HG02970 (cell line): ENCODE results near the gene KRT36.

Experiments used
- ATAC-seq: cut with Tn5 transposase; IDR thresholded peaks from one replicate; pipeline ENCODE4 v1.9.1; 2021; ENCODE audit warnings: mild to moderate bottlenecking, moderate library complexity, moderate number of reproducible peaks; ENCODE audit not compliant: unreplicated experiment, low FRiP score

Gene KRT36

DNA sequence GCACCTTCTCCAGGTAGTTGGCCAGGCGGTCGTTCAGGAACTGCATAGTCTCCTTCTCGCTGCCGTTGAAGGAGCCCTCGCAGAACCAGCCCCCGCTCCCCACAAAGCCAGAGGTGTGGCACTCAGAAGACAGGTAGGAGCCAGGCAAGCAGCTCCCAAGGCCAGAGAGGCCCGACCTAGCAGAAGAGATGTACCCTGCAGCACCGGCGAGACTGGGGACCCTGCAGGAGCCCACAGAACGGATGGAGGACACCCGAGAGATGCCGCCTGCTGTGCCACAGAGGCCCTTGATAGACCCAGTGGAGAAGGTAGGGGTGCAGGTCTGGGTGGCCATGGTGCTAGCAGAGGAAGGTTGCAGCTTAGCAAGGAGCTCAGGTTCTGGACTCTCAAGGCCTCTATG, at the start of gene KRT36:
Gene KRT36 (minus strand): TSS at position 380 of the 400 bp plus-strand sequence. CDS start 46 bp downstream, at position 334.
- ATAC-seq: no peak

DNA sequence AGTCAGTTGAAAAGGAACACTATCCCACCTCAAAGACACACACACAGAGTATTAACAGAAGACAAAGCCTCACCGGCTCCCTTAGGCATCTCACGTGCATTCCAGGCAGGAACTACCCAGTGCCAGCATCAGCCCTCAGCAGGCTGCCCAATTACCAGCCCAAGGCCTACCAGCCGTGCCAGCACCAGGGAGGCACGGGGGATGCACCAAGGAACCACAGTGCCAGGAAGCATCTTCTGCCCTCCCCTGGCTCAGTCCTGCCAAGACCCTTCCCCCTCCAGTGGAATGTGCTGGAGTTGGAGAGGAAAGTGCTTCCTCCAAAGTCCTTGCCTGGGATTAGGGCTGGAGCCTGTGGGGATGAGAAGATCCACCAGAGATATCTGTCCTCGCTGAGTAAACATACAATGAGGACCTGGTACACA, 49.4 kb upstream of the KRT36 start:
- no peak for ATAC-seq

DNA sequence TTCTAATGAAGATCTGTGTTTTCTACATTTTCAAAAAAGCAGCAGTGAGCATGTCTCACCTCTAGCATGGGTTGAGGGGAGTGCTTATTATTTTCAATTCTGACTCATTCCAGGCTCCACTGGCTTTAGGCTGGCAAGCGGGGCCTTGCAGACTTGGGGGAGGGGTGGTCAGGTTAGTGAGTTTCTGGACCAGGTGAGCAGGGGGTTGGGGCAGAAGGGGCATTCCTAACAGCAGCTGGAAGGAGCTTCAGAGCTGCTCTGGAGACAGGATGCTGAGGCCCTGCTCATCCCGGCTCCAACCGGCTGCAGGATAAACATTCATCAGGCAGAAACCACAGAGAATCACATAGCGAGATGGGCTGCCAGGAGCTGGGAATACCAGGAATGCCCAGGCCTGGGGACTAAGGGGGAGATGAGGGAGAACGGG, 48.9 kb upstream of the KRT36 start:
- ATAC-seq: no peak

DNA sequence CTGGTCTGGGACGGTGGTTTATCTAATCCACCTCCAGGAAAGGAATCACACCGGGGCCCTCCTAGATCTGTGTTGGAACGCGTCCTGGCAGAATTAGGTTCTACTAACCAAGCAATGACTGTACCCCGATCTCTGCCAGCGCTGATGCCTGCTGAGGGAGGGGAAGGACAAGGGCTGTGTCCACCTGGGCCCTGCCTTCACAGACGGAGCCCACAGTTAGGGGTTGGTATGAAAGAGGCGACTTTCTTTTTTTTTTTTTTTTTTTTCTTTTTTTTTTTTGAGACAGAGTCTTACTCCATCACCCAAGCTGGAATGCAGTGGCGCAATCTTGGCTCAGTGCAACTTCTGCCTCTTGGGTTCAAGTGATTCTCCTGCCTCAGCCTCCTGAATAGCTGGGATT, 48.3 kb upstream of the KRT36 start:
- no peak for ATAC-seq

DNA sequence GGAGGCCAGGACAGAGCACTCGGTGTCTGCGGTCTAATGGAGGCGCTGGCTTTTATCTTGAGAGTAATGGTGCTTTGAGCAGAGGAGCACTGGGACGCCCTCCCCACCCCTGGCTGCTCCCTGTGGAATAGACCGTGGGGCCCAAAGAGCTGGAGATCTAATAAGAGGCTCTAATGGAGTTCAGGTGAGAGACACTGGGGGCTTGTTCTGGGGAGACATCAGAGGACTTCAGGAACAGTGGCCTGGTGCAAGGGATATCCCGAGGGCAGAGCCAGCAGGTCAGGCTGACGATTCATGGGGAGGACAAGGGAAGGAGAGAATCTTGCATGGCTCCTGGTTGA, 47.9 kb upstream of the KRT36 start:
- no peak for ATAC-seq

DNA sequence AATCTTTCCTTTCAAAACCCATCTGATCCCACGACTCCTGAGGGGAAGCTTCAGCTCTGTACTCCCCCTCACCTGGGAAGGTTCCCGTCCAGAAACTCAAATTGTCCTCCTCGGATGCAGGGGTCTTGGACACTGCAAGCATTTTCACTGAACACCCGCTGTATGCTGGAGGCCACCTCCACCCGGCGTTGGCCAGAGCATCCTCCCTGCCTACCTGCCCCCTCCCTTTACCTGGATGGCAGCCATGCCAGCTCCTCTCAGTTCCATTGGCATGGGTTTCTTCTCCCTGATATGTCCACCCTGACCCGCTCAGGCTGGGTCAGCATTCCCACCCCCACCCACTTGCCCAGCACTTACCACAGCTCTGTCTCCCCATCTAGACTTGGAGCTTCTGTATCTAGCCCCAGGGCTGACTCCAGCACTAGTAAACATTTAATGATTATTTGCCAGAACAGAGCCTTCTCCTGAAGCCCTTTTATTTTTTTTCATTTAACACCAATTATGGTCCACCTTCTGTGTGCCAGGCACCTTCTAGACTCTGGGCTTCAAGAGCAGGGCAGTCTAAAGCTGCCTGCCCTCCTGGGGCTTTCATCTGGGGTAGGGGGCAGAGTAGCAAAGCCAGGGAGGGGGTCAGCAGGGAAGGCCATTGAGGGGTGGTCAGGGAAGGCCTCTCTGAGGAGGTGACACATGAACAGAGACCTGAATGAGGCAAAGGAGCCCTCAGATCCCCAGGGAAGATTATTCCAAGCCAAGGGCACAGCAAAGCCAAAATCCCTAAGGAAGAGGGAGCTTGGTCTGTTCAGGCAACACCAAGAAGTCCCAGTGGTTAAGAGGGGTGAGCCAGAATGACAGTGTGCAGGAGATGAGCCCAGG, 47.3 kb upstream of the KRT36 start:
- no peak for ATAC-seq

DNA sequence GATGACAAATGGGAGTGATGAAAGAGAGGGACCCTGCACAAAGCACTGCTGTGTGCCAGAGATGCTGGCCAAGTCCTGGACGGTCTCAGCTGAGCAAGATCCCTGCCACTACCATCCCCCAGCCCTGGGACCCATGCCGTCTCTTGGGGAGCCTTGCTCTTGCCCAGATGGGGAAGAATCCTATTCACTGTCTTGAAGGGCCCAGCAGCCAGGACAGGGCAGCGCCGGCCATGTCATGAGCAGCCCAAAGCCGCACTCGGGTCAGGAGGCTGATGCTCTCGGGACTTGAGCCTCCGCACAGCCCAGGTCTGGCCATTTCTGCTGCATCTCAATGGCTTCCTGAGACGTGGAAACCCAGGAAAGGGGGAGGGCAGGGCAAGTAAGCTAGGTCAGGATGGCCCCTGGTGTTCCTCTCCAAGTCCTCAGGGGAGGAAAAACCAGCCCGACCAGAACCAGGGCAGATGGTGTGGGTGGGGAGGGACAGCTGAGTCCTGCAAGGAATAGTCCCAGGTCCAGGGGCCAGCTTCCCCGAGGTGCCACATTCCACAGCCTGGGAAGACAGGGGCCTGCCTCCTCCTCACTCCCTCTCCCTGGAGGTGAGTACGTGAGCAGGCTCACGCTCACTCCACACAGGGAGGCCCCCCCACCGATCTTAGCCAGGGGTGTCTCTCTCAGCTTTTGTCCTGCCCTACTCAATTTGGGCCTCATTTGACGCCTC, 46.2 kb upstream of the KRT36 start:
- ATAC-seq: no peak

DNA sequence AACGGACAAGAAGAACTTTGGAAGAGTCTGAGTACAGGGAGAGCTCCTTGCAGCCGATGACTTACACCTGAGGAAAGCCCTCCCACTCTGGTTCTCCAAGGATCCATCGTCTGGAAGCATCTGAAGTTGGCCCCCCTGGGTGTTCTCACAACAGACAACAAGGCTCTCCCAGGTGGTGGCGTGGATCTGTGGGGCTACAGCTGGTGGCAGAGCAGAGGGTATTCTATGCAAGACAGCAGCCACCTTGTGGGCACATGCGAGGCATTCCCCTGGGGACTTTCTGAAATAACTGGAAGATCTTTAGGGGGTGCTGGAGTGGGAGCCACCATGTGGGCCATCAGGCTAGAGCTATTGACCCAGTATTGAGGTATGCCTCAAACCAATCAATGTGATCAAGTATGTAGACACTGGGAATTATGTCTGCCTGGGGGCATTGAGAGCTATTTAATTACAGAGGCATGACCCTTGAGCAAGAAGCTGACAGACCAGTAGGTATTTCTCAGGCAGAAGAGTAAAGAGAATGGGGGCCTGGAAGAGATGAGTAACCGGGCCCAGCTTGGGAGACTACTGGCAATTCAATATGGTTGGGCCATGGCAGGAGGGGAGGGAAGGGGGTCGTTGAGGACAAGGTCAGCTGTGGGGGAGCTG, 45.3 kb upstream of the KRT36 start:
- no peak for ATAC-seq

DNA sequence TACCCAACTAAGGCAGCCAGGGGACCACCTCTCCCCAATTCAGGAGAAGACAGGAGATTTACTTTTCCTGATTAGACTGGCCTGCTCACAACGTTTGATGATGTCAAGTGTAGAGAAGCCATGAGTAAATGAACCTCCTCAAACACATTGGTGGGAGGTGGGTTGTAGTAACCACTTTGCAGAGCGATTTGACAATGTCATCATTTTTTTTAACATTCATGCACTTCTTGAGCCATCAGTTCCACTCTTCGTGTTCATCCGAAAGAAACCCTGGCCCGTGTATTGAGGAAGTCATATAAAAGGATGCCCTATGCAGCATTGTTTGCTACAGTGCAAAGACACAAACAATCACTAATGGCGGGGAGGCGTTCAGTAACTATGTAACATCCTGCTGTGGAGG, 43.9 kb upstream of the KRT36 start:
- ATAC-seq: no peak

DNA sequence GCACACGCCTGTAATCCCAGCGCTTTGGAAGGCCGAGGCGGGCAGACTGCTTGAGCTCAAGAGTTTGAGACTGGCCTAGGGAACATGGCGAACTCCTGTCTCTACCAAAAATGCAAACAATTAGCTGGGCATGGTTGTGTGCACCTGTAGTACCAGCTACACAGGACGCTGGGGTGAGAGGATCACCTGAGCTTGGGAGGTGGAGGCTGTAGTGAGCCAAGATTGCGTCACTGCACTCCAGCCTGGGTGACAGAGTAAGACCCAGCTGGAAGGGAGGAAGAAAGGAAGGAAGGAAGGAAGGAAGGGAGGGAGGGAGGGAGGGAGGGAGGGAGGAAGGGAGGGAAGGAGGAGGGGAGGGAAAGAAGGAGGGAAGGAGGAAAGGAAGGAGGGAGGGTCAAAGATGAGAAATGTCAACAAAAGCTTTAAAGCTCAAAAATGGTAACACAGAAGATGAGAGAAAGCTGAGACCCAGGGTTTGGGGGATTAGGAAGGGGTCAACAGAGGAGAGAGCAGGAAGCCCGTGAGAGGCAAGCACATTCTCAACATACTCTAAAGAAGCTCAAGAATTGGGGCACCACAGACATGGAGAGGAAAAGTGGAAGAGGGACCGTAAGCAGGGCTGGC, 43.3 kb upstream of the KRT36 start:
- no peak for ATAC-seq

DNA sequence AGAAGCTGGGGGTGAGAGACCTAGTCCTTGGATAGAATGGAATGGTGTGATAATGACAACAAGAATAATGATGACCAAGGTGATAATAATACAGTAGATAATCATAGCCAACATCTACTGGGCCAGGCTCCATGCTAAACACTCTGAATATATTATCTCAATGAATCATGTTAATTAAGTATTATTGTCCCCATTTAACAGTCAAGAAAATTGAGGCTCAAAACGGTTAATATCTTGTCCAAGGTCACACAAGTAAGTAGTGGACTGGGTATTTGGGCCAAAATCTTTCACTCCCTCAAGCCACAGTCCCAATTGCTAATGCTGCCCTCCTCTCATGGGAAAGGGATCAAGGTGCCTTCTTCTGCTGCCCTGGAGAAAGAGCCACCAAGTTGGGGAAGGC, 42.3 kb upstream of the KRT36 start:
- ATAC-seq: no peak

DNA sequence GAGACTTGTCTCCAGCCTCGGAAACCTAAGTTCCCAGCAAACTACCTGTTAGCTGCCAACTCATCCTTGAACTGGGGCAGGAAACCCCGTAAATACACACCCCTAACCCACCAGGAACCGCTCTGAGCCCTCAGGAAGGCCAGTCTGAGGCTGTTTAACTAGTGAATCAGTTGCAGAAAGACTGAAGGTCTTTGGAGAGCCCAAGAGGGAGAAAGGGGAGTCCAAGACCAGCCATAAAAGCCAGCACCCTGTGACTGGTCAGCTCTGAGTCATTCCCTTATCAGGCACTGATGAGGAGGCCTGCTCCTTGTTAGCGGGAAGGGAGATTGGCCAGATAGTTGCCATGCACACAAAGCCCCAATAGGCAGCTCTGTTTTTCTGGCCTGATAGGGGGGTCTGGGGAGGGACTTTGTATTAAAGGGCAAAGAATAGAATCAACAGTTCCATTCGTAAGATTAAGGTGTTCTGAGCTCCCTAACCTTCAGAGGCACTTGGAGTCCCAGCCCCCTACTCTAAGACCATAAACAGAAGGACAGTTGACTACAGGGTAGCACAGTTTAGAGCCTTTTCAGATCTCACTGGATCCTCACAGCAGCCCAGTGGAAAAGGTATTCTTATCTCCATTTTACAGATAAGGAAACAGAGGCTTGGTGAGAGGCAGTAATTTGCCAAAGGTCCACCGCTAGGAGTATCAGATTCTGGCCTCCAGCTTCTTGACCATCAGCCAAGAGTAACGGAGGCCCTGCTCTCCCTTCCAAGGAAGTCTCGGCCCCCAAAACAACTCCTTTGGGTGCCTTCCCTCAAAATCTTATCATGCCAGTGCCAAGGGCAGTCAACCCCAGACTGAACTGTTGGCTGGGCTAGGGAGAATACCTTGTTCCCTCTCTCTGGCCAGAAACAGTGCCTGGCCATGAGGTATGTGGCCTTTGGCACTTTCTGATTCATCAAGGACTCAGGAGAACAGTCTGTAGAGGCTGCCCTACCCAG, 40.6 kb upstream of the KRT36 start:
- no peak for ATAC-seq

DNA sequence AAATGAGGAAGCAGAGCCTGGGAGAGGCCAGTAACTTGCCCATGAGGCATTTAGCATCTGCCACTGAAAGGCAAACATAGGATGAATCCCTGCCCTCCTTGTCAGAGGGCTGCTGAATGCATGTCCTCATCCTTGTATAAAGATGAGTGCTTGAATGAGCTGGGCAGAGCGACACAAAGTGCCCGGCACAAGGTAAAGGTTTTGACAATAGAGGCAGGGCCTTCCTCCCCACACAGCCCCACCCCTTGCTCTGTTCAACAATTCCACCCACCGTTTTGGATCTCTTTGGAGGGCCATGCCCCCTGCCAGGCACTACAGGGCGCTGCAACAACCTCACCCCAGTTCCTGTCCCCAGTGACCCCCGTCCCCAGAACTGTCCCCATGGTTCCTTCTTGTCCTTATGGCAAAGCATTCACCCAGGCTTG, 39.8 kb upstream of the KRT36 start:
- no peak for ATAC-seq

DNA sequence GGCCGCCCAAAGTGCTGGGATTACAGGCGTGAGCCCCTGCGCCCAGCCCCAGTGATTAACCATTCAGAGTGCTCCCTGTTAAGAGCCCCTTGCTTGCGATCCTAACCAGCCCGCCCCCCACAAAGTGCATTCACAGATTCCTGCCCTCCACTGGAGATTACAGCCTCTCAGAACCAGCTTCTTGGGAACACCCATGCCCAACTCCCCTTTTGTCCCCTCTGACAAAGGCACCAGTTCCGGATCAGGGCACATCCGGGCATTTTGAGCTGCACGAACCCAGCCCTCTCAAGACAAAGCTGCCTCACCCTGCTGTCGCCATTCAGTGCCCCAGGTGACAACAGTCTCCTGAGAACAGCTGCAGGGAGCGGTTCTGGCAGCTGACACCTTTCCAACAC, 39.2 kb upstream of the KRT36 start:
- no peak for ATAC-seq

DNA sequence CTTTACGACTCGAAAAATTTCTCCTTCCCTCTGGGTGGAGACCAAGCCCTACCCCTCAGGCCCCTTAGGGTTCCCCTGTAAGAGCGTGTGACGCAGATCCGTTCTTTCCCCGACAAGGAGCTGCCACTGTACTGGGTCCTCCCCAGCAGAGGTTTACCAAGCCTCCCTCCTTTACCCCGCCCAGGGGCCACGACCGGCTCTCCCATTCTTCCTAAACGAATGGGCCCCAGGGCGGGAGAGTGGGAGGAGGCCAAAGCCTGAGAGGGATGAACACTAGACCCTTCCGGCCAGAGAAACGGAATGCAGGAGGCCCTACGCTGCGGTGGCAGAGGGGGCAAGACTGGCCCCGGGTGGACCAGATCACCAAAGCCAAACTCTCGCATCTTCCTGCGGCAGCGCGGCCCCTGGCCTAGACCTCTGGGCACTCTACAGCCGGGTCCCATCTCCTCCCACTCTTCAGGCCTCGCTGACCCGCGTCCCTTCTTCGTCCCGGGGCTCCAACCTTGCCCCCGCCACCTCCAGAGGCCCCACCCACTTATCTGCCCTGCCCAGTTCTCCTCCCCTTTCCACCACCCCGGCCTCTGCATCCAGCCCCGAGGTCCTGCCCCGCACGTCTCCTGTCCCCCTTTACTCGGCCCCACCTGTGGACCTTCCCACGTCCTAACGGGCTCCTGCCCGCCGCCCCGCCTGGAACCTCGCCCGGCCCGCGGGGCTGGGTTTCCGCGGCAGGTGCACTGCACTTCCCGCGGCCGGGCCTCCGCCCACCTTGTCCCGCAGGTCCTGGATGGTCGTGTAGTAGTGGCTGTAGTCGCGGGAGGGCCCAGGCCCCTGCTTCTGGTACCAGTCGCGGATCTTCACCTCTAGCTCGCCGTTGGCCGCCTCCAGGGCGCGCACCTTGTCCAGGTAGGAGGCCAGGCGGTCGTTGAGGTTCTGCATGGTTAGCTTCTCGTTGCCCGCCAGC, 37.6 kb upstream of the KRT36 start:
- no peak for ATAC-seq

DNA sequence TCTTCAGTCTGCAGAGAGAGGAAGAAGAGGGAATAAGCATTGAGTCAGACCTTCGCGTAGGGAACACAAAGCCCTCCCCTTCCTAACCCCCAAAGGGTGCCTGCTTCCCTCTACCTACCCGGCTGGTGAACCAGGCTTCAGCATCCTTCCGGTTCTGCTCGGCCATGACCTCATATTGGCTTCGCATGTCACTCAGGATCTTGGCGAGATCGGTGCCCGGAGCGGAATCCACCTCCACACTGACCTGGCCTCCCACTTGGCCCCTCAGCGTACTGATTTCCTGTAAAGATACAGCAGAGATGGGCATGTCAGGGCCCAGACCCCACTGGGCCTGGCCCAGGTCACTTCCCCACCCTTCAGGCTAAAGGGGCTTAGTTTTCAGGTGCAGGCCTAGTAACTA, 34.6 kb upstream of the KRT36 start:
- ATAC-seq: no peak

DNA sequence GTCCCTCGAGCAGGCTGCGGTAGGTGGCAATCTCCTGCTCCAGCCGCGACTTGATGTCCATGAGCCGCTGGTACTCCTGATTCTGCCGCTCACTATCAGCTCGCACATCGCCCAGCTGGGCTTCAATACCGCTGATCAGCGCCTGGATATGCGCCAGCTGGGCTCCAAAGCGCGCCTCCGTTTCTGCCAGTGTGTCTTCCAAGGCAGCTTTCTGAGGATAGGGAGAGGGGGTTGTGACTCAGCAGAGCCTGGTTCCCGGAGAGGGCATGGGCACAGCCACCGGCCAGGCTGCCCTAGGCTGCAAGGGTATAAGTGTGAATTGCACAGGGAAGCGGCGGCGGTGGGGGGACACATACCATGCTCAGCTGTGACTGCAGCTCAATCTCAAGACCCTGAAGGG, 34.1 kb upstream of the KRT36 start:
- no peak for ATAC-seq

DNA sequence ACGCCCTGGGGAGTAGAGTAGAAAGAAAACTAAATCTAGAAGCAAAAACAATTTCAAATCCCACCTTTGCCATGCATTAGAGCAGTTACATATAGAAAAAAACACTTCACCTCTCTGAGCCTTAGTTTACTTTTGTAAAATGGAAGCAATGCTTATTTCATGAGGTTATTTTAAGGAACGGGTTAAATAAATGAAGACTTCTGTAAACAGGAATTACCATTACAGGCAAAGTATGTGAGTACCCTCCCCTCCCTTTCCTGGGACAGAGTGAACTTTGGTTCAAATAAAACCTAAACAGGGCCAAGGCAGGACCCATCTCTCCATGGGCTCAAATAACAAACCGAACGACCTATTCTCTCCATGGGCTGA, 33.5 kb upstream of the KRT36 start:
- ATAC-seq: no peak
